IMR-90 (cell line): ENCODE results near the gene IRAK1. TPM values are rescaled to one million over a fixed set of nuclear protein-coding genes. Genes with fewer than 3 reads are reported as not detected.

Experiments
- microRNA-seq, 2 experiments: library from miRNA; stranded (forward) in 1 of 2; unstranded in 1 of 2; fragments of 10-50 nt in 1 of 2; fragments of <30 nt in 1 of 2; gene quantifications in 1 of 2; microRNA quantifications in 1 of 2; one replicate each; pipeline versions ENCODE3 to v1.1.0; 2013 to 2020; ENCODE audit not compliant: insufficient read depth in 1 of 2, insufficient read length in 1 of 2, unreplicated experiment in 1 of 2
- polyA plus RNA-seq, 3 experiments: library from polyadenylated mRNA; depleted of rRNA; stranded (reverse); fragments of >200 nt; gene quantifications; 2 replicates each; pipeline ENCODE4 v1.2.3, GENCODE V29; 2012; ENCODE audit warnings: low replicate concordance in 1 of 3
- small RNA-seq, 5 experiments: library from RNA; depleted of rRNA; stranded (forward); fragments of <200 nt; gene quantifications; one replicate each; pipeline ENCODE3, GENCODE V24; 2012
- total RNA-seq: library from RNA; depleted of rRNA; stranded (reverse); fragments of >200 nt; gene quantifications from 2 replicates; pipeline ENCODE4 v1.2.3, GENCODE V29; 2012; rRNA removed

The IRAK1 gene
- total and polyA plus RNA-seq, 2 of the 4 experiments (the other 2 are of a cell fraction): 33.3 to 50.2 TPM

Small RNAs within 50 kb of the gene (microRNA-seq; reads per million reads assigned to microRNA genes)
- gene MIR3202-1 (ENCODE audit: insufficient read depth in 1 of 2, insufficient read length in 1 of 2, unreplicated experiment in 1 of 2) (0 reads per million in 2 experiments), gene MIR3202-2 (ENCODE audit: unreplicated experiment) (not detected), gene MIR718 (ENCODE audit: unreplicated experiment) (not detected)

Small RNAs within 50 kb of the gene (small RNA-seq; reads per million reads assigned to genes)
- 0 reads per million in 5 experiments for gene MIR3202-1

Other genes with a start within 250 kb of the IRAK1 start
- 0.36 and 0.56 TPM in 2 replicates for gene SRPK3, start 238.9 kb downstream of the IRAK1 start, total RNA-seq
- gene SRPK3, start 238.9 kb downstream of the IRAK1 start, polyA plus RNA-seq (2012; rRNA removed): 0.34 and 0.70 TPM in 2 replicates
- gene IDH3G, start 225.5 kb downstream of the IRAK1 start, total RNA-seq: 75.8 and 79.4 TPM in 2 replicates
- 85.7 and 95.0 TPM in 2 replicates for gene IDH3G, start 225.5 kb downstream of the IRAK1 start, polyA plus RNA-seq (2012; rRNA removed)
- 118 and 141 TPM in 2 replicates for gene SSR4, start 225.2 kb downstream of the IRAK1 start, total RNA-seq
- gene SSR4, start 225.2 kb downstream of the IRAK1 start, polyA plus RNA-seq (2012; rRNA removed): 480 and 481 TPM in 2 replicates
- under 0.01 and 0.28 TPM in 2 replicates for gene PDZD4, start 189.4 kb downstream of the IRAK1 start, total RNA-seq
- gene PDZD4, start 189.4 kb downstream of the IRAK1 start, polyA plus RNA-seq (2012; rRNA removed): 0.34 and 0.38 TPM in 2 replicates
- 0.36 and 0.56 TPM in 2 replicates for gene L1CAM, start 133.7 kb downstream of the IRAK1 start, total RNA-seq
- 1.9 and 2.2 TPM in 2 replicates for gene L1CAM, start 133.7 kb downstream of the IRAK1 start, polyA plus RNA-seq (2012; rRNA removed)
- gene AVPR2, start 115.2 kb downstream of the IRAK1 start, total RNA-seq: not detected in 2 replicates
- not detected in 2 replicates for gene AVPR2, start 115.2 kb downstream of the IRAK1 start, polyA plus RNA-seq (2012; rRNA removed)
- gene ARHGAP4, start 93.6 kb downstream of the IRAK1 start, total RNA-seq: 0.18 and 0.28 TPM in 2 replicates
- 0.72 and 0.79 TPM in 2 replicates for gene ARHGAP4, start 93.6 kb downstream of the IRAK1 start, polyA plus RNA-seq (2012; rRNA removed)
- 98.6 and 118 TPM in 2 replicates for gene NAA10, start 84.9 kb downstream of the IRAK1 start, total RNA-seq
- gene NAA10, start 84.9 kb downstream of the IRAK1 start, polyA plus RNA-seq (2012; rRNA removed): 150 and 172 TPM in 2 replicates
- gene RENBP, start 75.3 kb downstream of the IRAK1 start, total RNA-seq: 0.18 TPM in 1 of 2 replicates, not detected in the other
- 0.10 and 0.15 TPM in 2 replicates for gene RENBP, start 75.3 kb downstream of the IRAK1 start, polyA plus RNA-seq (2012; rRNA removed)
- 3.2 and 4.4 TPM in 2 replicates for gene HCFC1, start 48.1 kb downstream of the IRAK1 start, total RNA-seq
- gene HCFC1, start 48.1 kb downstream of the IRAK1 start, polyA plus RNA-seq (2012; rRNA removed): 17.6 and 19.0 TPM in 2 replicates
- gene TMEM187, start 47.1 kb downstream of the IRAK1 start, total RNA-seq: 2.8 and 3.4 TPM in 2 replicates
- gene TMEM187, start 47.1 kb downstream of the IRAK1 start, polyA plus RNA-seq (2012; rRNA removed): 6.2 and 6.3 TPM in 2 replicates
- gene MECP2, start 77.8 kb upstream of the IRAK1 start, total RNA-seq: 8.4 and 10.8 TPM in 2 replicates
- gene MECP2, start 77.8 kb upstream of the IRAK1 start, polyA plus RNA-seq (2012; rRNA removed): 9.7 and 10.1 TPM in 2 replicates
- gene OPN1LW, start 124.3 kb upstream of the IRAK1 start, total RNA-seq: not detected in 2 replicates
- gene OPN1LW, start 124.3 kb upstream of the IRAK1 start, polyA plus RNA-seq (2012; rRNA removed): not detected in 2 replicates
- not detected in 2 replicates for gene OPN1MW, start 162.7 kb upstream of the IRAK1 start, total RNA-seq
- not detected in 2 replicates for gene OPN1MW, start 162.7 kb upstream of the IRAK1 start, polyA plus RNA-seq (2012; rRNA removed)
- gene OPN1MW2, start 199.9 kb upstream of the IRAK1 start, total RNA-seq: not detected in 2 replicates
- gene OPN1MW2, start 199.9 kb upstream of the IRAK1 start, polyA plus RNA-seq (2012; rRNA removed): not detected in 2 replicates
- gene OPN1MW3, start 237.7 kb upstream of the IRAK1 start, total RNA-seq: not detected in 2 replicates
- not detected in 2 replicates for gene OPN1MW3, start 237.7 kb upstream of the IRAK1 start, polyA plus RNA-seq (2012; rRNA removed)